ENCODE measurements around the gene NPIPB2. TPM values are rescaled to one million over a fixed set of nuclear protein-coding genes. Genes with fewer than 3 reads are reported as not detected.

The NPIPB2 gene
- total and polyA plus RNA-seq, 10 of the 15 experiments (the other 5 are each of a cell fraction or from before 2014, with no cell fraction given) = 1.9 to 29.3 (median 10.8) TPM

DNA sequence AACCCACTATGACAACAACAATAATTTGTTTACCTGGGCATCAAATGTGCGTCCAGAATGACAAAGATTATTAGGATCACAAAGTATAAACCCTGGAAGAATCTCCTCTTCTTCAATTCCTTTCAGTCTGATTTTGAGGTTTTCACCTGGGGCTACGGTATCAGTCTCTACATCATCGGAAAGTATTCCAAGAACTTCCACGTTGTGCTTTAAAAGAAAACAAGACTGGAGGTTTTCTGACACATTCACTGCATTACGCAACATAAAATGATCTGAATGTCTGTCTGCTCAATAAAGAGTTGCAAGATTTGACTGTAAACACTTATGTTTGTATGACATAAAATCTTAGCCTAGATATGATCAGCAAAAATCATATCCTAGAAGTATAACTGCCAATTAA, 64.5 kb downstream of the NPIPB2 start:
- H3K27ac ChIP-seq (ENCODE audit: control insufficient read depth, insufficient read depth) = no peak overlapping the region
- H3K4me2 ChIP-seq (ENCODE audit: control insufficient read depth, insufficient read depth) = no peak overlapping the region
- H3K27me3 ChIP-seq (replicated peaks in 1 of 2; ENCODE audit: control insufficient read depth in 2 of 2, insufficient read depth in 2 of 2, low read length in 1 of 2) = no peaks in the 10 kb centered on the region
- ATAC-seq = no peak
- SMC1A ChIA-PET (ENCODE audit: uncharacterized antibody, unreplicated experiment) = no interaction called here
- H3K4me3 ChIP-seq = no peak overlapping the region
- H3K9me3 ChIP-seq (replicated peaks; ENCODE audit: control insufficient read depth, insufficient read depth, low read length) = no peaks in the 10 kb centered on the region
- FAIRE-seq = no peak
- 86% methylated on average over 5 of the region's 5 CpGs for WGBS (ENCODE audit: insufficient coverage, insufficient replicate concordance, low lambda C conversion rate, missing lambda C conversion rate)
- BruUV-seq (replicated peaks) = no TSS peak
- CTCF ChIA-PET = no interaction called here
- intact Hi-C loops (cut with micrococcal nuclease; ENCODE audit: unreplicated experiment) = no loop called here
- POLR2A ChIA-PET = no interaction called here
- DNase-seq (ENCODE audit: low read depth, low spot score) = no peak
- in situ Hi-C loops (cut with MboI) = no loop called here
- H3K4me1 ChIP-seq (ENCODE audit: control insufficient read depth, insufficient read depth, low read length) = no peaks in the 10 kb centered on the region
- no peak overlapping the region for H3K9ac ChIP-seq (ENCODE audit: control insufficient read depth, insufficient read depth, low read length)
- H4K20me1 ChIP-seq (ENCODE audit: control insufficient read depth, insufficient read depth) = no peaks in the 10 kb centered on the region
- TF ChIP-seq, protein P1, sequence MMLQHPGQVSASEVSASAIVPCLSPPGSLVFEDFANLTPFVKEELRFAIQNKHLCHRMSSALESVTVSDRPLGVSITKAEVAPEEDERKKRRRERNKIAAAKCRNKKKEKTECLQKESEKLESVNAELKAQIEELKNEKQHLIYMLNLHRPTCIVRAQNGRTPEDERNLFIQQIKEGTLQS (IDR thresholded peaks at IDR 0.05; ENCODE audit: borderline replicate concordance, extremely low read depth, low read depth, low read length) = no peak
- no peak for TF ChIP-seq SRF (IDR thresholded peaks at IDR 0.05; ENCODE audit: low read depth in 2 of 2, low read length in 2 of 2)
- no peaks in the 10 kb centered on the region for H3K79me2 ChIP-seq (ENCODE audit: control insufficient read depth, insufficient read depth, low read length)
- RAD21 ChIA-PET (ENCODE audit: unreplicated experiment) = no interaction called here
- no peak overlapping the region for H2AFZ ChIP-seq (ENCODE audit: control insufficient read depth, low read depth, low read length)
- H3K36me3 ChIP-seq (ENCODE audit: control insufficient read depth in 2 of 2, insufficient read depth in 2 of 2, low read length in 1 of 2) = peaks cover 2 to 19% of the 10 kb centered on the region in 2 experiments

Small RNAs within 50 kb of the gene (small RNA-seq; reads per million reads assigned to genes)
- gene AC007216.5 (not detected), gene COX6CP1 (not detected), gene UBL5P4 (not detected)

Other genes starting within 250 kb of the NPIPB2 start
- 54.4 and 59.1 TPM in 2 replicates for gene TXNDC11, start 199.2 kb downstream of the NPIPB2 start, total RNA-seq (2014; rRNA removed)
- gene TXNDC11, start 199.2 kb downstream of the NPIPB2 start, total RNA-seq (2014; rRNA removed; fragmentation: Illumina TruSeq; extraction: Trizol) = 33.3 and 43.1 TPM in 2 replicates
- 45.8 and 51.8 TPM in 2 replicates for gene TXNDC11, start 199.2 kb downstream of the NPIPB2 start, total RNA-seq (2021)
- gene TXNDC11, start 199.2 kb downstream of the NPIPB2 start, polyA plus RNA-seq (2011; rRNA removed) = 71.0 and 86.7 TPM in 2 replicates
- gene TXNDC11, start 199.2 kb downstream of the NPIPB2 start, polyA plus RNA-seq (2014; fragmentation: Illumina TruSeq; extraction: Trizol) = 40.7 and 49.9 TPM in 2 replicates
- 1 to 10 TPM; 1.7 to 7.3 TPM for gene TXNDC11, start 199.2 kb downstream of the NPIPB2 start, polyA plus RNA-seq (2014; fragmentation: Nextera tagmentation; extraction: Ambion mirVana)
- gene TXNDC11, start 199.2 kb downstream of the NPIPB2 start, polyA plus RNA-seq (2014; rRNA removed) = 57.0 and 59.9 TPM in 2 replicates
- 10 to 100 TPM; 69.8 to 70.7 TPM for gene TXNDC11, start 199.2 kb downstream of the NPIPB2 start, polyA plus RNA-seq (2016; fragmentation: Nextera tagmentation; extraction: Ambion mirVana)
- gene ZC3H7A, start 144.8 kb downstream of the NPIPB2 start, total RNA-seq (2014; rRNA removed) = 53.8 and 61.9 TPM in 2 replicates
- gene ZC3H7A, start 144.8 kb downstream of the NPIPB2 start, total RNA-seq (2014; rRNA removed; fragmentation: Illumina TruSeq; extraction: Trizol) = 63.2 and 68.6 TPM in 2 replicates
- gene ZC3H7A, start 144.8 kb downstream of the NPIPB2 start, total RNA-seq (2021) = 67.0 and 67.9 TPM in 2 replicates
- 188 and 243 TPM in 2 replicates for gene ZC3H7A, start 144.8 kb downstream of the NPIPB2 start, polyA plus RNA-seq (2011; rRNA removed)
- 94.8 and 123 TPM in 2 replicates for gene ZC3H7A, start 144.8 kb downstream of the NPIPB2 start, polyA plus RNA-seq (2014; fragmentation: Illumina TruSeq; extraction: Trizol)
- 10 to 100 TPM; 46.3 to 77.8 TPM for gene ZC3H7A, start 144.8 kb downstream of the NPIPB2 start, polyA plus RNA-seq (2014; fragmentation: Nextera tagmentation; extraction: Ambion mirVana)
- 54.6 and 56.6 TPM in 2 replicates for gene ZC3H7A, start 144.8 kb downstream of the NPIPB2 start, polyA plus RNA-seq (2014; rRNA removed)
- gene ZC3H7A, start 144.8 kb downstream of the NPIPB2 start, polyA plus RNA-seq (2016; fragmentation: Nextera tagmentation; extraction: Ambion mirVana) = 10 to 100 TPM; 69.4 to 70.0 TPM
- 106 and 169 TPM in 2 replicates for gene RSL1D1, start 90.5 kb downstream of the NPIPB2 start, total RNA-seq (2014; rRNA removed)
- 298 and 321 TPM in 2 replicates for gene RSL1D1, start 90.5 kb downstream of the NPIPB2 start, total RNA-seq (2014; rRNA removed; fragmentation: Illumina TruSeq; extraction: Trizol)
- 191 and 195 TPM in 2 replicates for gene RSL1D1, start 90.5 kb downstream of the NPIPB2 start, total RNA-seq (2021)
- 182 and 374 TPM in 2 replicates for gene RSL1D1, start 90.5 kb downstream of the NPIPB2 start, polyA plus RNA-seq (2011; rRNA removed)
- 535 and 601 TPM in 2 replicates for gene RSL1D1, start 90.5 kb downstream of the NPIPB2 start, polyA plus RNA-seq (2014; fragmentation: Illumina TruSeq; extraction: Trizol)
- gene RSL1D1, start 90.5 kb downstream of the NPIPB2 start, polyA plus RNA-seq (2014; fragmentation: Nextera tagmentation; extraction: Ambion mirVana) = 100 to 1,000 TPM; 288 to 367 TPM
- 139 and 173 TPM in 2 replicates for gene RSL1D1, start 90.5 kb downstream of the NPIPB2 start, polyA plus RNA-seq (2014; rRNA removed)
- 100 to 1,000 TPM; 366 to 393 TPM for gene RSL1D1, start 90.5 kb downstream of the NPIPB2 start, polyA plus RNA-seq (2016; fragmentation: Nextera tagmentation; extraction: Ambion mirVana)
- 61.3 and 75.8 TPM in 2 replicates for gene GSPT1, start 26.1 kb downstream of the NPIPB2 start, total RNA-seq (2014; rRNA removed)
- gene GSPT1, start 26.1 kb downstream of the NPIPB2 start, total RNA-seq (2014; rRNA removed; fragmentation: Illumina TruSeq; extraction: Trizol) = 92.3 and 95.8 TPM in 2 replicates
- 138 and 142 TPM in 2 replicates for gene GSPT1, start 26.1 kb downstream of the NPIPB2 start, total RNA-seq (2021)
- gene GSPT1, start 26.1 kb downstream of the NPIPB2 start, polyA plus RNA-seq (2011; rRNA removed) = 104 and 122 TPM in 2 replicates
- 168 and 192 TPM in 2 replicates for gene GSPT1, start 26.1 kb downstream of the NPIPB2 start, polyA plus RNA-seq (2014; fragmentation: Illumina TruSeq; extraction: Trizol)
- 10 to 100 TPM; 46.7 to 63.5 TPM for gene GSPT1, start 26.1 kb downstream of the NPIPB2 start, polyA plus RNA-seq (2014; fragmentation: Nextera tagmentation; extraction: Ambion mirVana)
- gene GSPT1, start 26.1 kb downstream of the NPIPB2 start, polyA plus RNA-seq (2014; rRNA removed) = 69.6 and 72.2 TPM in 2 replicates
- gene GSPT1, start 26.1 kb downstream of the NPIPB2 start, polyA plus RNA-seq (2016; fragmentation: Nextera tagmentation; extraction: Ambion mirVana) = 100 to 1,000 TPM; 139 to 181 TPM
- gene TNFRSF17, start 23.2 kb upstream of the NPIPB2 start, total RNA-seq (2014; rRNA removed) = 149 and 170 TPM in 2 replicates
- 129 and 130 TPM in 2 replicates for gene TNFRSF17, start 23.2 kb upstream of the NPIPB2 start, total RNA-seq (2014; rRNA removed; fragmentation: Illumina TruSeq; extraction: Trizol)
- gene TNFRSF17, start 23.2 kb upstream of the NPIPB2 start, total RNA-seq (2021) = 92.4 and 106 TPM in 2 replicates
- gene TNFRSF17, start 23.2 kb upstream of the NPIPB2 start, polyA plus RNA-seq (2011; rRNA removed) = 296 and 352 TPM in 2 replicates
- gene TNFRSF17, start 23.2 kb upstream of the NPIPB2 start, polyA plus RNA-seq (2014; fragmentation: Illumina TruSeq; extraction: Trizol) = 132 and 138 TPM in 2 replicates
- 100 to 1,000 TPM; 453 to 461 TPM for gene TNFRSF17, start 23.2 kb upstream of the NPIPB2 start, polyA plus RNA-seq (2014; fragmentation: Nextera tagmentation; extraction: Ambion mirVana)
- 107 and 114 TPM in 2 replicates for gene TNFRSF17, start 23.2 kb upstream of the NPIPB2 start, polyA plus RNA-seq (2014; rRNA removed)
- 100 to 1,000 TPM; 209 to 213 TPM for gene TNFRSF17, start 23.2 kb upstream of the NPIPB2 start, polyA plus RNA-seq (2016; fragmentation: Nextera tagmentation; extraction: Ambion mirVana)
- gene SNX29, start 34.7 kb upstream of the NPIPB2 start, total RNA-seq (2014; rRNA removed) = 22.0 and 24.2 TPM in 2 replicates
- 20.3 and 21.5 TPM in 2 replicates for gene SNX29, start 34.7 kb upstream of the NPIPB2 start, total RNA-seq (2014; rRNA removed; fragmentation: Illumina TruSeq; extraction: Trizol)
- gene SNX29, start 34.7 kb upstream of the NPIPB2 start, total RNA-seq (2021) = 62.4 and 68.3 TPM in 2 replicates
- 26.7 and 38.7 TPM in 2 replicates for gene SNX29, start 34.7 kb upstream of the NPIPB2 start, polyA plus RNA-seq (2011; rRNA removed)
- gene SNX29, start 34.7 kb upstream of the NPIPB2 start, polyA plus RNA-seq (2014; fragmentation: Illumina TruSeq; extraction: Trizol) = 21.0 and 24.4 TPM in 2 replicates
- gene SNX29, start 34.7 kb upstream of the NPIPB2 start, polyA plus RNA-seq (2014; fragmentation: Nextera tagmentation; extraction: Ambion mirVana) = 10 to 100 TPM in 1 of 2 experiments, 1 to 10 TPM in 1; 6.8 to 44.0 TPM
- gene SNX29, start 34.7 kb upstream of the NPIPB2 start, polyA plus RNA-seq (2014; rRNA removed) = 19.3 and 24.1 TPM in 2 replicates
- 10 to 100 TPM; 54.6 to 68.3 TPM for gene SNX29, start 34.7 kb upstream of the NPIPB2 start, polyA plus RNA-seq (2016; fragmentation: Nextera tagmentation; extraction: Ambion mirVana)

Measured in GM12878 (cell line).